Measurements from ENCODE around the gene NFE2.
A peak's percentile ranks its signal among the peaks of the same experiment; 100 is the strongest.
"Not testable (repeated sequence)": the region's sequence is repeated elsewhere in the genome, so short reads cannot be mapped to it uniquely, and the experiment has no call there.

The NFE2 gene

DNA sequence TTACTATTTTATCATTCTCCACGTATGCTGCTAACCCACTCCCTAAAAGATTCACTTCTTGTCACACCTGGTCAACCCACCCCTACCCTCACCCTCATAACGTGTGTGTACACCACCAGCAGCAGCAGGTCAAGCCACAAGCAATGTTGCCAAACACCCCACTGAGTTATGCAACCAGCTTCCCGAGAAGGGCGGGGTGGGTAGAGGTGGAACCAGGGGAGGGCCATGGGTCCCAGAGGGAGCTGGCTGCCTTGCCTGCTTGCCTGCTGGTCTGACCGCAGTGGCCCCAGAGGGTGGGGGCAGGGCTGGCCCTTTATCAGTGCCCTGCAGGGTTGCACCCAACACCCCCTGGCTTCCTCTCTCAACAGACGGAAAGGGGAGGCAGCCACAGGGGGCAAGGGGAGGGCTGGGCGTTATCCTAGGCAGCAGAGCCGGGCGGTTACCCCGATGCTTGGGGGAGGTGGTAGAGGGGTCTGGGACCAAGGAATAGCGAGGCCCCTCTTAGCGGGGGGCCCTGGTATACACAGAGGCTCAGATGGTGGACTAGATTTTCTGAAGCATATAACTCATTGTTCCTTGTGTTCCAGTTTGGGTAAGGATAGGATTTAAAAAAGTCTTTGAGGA is 3.5 kb upstream of the NFE2 start:
- DNase-seq, result peak; percentile 100

DNA sequence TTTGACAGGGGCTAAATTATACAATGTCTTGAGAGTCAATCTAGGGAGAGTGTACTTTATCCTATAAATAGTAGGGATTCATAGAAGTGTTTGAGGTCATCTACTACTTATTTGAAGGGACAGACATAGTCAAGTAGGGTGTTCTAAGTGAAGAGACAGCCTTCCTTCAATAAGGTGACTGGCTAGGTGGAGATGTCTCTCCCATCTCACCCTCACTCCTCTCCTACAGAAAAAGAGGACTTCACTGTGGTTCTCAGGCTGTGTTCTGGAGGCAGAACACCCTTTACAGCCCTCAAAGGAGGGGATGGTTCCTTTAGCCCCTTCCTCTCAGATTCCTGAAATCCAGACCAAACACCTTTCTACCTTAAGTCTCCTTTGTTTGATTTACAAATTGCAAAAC is 2.8 kb upstream of the NFE2 start:
- DNase-seq, result peak; percentile 30

DNA sequence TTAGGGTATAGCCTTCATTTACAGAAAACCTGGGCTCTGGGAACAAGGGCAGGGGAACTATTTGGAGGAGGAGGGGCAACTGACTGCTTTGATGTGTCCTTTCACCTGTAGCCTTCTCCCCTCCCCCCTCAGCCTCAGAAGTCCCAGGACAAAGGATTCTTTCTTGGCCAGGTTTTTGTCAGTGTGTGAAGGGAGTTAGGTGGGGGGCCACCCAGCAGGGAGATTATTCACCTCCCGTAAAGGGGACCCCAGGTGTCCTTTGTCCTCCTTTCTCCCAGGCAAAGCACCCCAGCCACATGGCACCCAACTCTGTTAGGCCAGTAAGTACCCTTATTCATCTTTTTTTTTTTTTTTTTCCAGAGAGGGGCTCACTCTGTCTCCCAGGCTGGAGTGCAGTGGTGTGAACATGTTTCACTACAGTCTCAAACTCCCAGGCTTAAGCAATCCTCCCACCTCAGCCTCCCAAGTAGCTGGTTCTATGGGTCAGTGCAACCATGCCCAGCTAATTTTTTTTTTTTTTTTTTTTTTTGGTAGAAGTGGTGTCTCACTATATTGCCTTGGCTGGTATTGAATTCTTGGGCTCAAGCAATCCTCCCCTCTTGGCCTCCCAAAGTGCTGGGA is 723 bp upstream of the NFE2 start:
- DNase-seq, result peak; percentile 44

DNA sequence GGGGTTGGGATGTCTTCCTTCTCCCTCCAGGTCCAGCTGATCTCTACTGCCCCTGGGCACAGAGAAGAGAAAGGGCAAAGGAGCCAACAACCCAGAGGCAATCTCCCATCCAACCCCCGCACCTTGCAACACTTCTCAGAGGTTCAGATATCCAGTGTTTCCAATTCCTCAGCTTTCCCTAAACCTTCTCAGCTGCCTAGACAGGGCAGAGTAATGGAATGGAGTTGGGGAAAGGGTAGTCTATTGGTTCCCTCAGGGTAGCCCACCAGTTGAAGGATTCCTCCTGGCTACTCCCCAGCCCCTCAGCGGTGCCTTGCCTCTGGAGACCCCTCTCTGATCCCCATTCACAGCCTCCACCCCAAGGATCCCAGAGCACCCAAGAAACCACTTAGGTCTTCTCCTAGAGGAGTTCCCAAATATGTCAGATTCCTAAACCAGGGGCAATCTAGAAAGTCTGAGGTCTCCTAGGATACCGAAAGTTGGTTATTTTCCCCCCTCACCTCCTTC is 537 bp downstream of the NFE2 start:
- peak; percentile 49 for DNase-seq

DNA sequence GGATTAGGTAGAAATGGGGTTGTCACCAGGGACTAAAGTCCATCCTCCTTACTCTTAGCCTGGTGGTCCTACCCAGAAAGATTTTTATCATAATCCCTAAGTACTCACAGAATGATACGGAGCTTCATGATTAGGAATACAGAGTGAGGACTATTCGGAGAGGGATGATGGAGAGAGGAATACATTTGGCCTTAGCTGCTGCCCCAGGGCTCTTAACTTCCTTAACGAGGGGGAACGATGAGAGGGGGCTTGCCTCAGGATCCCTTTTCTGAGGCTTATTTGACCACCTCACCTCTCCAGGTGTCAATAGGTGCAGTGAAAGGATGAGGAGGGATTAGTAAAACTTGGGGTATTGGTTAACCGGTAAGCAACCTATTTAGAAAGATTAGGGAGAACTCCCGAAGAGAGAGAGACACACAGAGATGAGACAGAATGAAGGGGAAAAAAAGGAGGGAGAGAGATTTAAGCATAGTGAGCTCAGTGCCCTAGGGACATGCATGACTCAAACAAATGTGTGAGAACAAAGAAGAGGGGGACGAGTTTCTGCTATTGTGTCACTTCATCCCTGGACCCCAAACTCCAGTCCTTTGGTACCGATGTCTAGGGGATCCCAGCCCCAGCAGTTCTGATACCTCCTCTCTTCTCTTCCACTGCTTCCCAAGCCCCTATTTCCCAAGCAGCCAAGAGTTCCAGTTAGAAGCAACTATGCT is 1.1 kb downstream of the NFE2 start:
- DNase-seq, result peak; percentile 24

DNA sequence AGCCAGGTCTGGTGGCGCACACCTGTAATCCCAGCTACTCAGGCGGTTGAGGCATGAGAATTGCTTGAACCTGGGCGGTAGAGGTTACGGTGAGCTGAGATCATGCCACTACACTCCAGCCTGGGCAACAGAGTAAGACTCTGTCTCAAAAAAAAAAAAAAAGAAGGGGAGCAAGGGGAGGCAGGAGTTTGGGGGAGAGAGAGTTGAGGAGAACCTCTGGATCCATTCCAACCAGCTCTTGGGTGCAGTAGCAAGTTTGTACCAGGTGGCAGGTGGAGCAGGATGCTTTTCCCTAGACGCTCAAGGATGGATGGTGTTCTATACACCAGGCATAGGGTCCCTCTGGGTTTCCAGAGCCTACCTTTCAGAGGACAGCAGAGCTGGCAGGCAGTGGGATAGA is 1.9 kb downstream of the NFE2 start:
- DNase-seq, result peak; percentile 75

DNA sequence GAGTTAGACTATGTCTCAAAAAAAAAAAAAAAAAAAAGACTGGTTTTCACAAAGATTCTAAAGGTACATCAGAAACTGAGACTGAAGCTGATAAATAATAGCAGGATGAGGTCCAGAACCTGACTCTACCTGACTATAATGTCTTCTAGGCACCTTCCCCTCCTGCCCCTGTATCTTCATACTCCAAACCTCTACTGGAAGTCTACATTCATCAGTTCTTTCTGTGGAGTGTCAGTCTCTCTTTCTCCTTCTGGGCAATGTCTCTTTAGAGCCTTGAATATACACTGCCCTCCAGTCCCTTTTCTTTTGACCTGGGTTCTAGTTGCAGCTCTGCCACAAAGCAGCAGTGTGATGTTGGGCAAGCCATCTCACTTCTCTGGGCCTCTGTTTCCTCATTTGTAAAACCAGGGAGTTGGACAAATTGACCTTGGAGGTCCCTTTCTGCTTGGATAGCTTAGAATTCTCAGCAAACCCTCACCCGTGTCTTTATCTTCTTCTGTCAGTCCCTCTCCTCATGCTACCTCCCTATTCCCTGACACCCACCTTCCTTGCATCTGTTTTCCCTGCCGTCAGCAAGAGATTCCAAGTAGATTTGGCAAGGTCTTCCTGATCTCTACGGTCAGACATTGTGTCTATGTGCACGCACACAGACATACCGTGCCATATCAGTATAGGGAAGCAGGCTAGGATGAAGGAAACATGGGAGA is 4.3 kb downstream of the NFE2 start:
- peak; percentile 56 for DNase-seq

DNA sequence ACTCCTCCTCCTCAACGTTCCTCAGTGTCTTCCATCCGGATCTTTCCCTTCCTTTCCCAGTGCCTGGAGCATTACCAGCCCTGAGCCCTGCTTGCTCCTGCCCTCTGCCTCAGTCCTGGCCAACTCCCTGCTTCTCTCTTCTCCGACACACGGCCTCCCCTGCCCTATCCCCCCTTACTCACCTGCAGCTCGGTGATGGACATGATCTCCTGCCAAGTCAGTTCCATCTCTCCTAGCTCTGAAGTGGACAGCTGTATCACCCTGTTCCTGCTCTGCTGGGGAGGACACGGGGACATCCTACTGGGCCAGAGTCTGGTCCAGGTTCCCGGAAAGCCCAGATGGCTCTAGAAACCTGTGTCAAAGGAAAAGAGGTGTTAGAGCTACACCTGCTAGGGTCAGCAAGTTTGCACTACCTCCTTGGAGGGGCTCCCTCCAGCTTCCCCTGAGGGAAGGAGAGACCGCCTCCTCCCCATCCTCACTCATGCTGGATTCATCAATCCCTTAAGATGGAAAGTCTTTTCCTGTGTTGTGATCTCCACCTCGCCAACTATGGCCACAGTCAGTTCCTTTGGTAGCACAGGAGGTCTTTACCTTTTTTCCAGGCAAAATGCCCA is 5.8 kb downstream of the NFE2 start:
- DNase-seq, result no peak

DNA sequence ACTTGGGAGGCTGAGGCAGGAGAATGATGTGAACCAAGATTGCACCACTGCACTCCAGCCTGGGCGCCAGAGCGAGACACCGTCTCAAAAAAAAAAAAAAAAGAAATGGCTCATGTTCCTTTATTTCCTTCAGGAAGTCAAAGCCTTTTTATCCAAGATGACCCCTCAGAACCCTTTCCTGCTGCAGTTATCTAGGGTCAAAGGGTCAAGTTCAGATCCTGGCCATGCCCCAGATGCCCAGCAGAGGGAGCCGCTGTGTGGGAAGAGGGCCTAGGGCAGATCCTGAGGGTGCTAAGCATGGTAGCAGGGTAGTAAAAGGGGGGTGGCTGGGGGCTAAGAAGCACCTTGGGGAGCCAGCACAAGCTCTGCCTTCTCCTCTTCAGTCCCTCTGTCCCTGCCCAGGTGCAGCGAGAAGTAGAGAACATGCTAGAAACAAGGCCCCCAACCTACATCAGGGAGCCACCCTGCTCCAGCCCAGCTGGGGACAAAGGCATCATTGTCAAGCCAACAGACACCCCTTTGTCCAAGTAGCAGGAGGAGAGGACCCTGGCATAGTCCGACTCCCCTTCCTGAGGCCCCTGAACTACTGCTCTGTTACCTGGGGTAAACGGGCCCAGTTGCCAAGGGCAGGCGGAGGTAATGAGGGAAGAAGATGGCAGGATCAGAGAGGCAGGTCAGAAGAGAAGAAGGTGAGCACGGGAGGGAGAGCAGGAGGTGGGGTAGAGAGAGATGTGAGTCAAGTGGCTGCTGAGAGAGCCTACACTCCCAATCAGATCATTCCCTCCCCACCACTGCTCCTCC is 6.5 kb downstream of the NFE2 start:
- DNase-seq, result peak; percentile 89

DNA sequence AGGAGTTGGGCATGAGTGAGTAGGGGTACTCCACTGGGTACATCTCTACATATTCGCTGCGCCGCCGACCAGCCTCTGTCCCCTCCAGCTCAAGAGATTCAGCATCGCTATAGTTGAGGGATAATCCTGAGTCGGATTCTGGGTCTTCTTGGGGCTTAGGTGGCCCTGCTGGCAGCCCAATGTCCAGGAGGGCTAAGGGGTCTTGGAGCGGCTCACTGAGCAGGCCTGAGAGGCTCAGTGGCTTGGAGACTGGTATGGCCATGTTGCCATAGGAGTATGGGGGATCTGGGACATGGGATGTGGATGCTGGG is 7.9 kb downstream of the NFE2 start:
- DNase-seq, result no peak

DNA sequence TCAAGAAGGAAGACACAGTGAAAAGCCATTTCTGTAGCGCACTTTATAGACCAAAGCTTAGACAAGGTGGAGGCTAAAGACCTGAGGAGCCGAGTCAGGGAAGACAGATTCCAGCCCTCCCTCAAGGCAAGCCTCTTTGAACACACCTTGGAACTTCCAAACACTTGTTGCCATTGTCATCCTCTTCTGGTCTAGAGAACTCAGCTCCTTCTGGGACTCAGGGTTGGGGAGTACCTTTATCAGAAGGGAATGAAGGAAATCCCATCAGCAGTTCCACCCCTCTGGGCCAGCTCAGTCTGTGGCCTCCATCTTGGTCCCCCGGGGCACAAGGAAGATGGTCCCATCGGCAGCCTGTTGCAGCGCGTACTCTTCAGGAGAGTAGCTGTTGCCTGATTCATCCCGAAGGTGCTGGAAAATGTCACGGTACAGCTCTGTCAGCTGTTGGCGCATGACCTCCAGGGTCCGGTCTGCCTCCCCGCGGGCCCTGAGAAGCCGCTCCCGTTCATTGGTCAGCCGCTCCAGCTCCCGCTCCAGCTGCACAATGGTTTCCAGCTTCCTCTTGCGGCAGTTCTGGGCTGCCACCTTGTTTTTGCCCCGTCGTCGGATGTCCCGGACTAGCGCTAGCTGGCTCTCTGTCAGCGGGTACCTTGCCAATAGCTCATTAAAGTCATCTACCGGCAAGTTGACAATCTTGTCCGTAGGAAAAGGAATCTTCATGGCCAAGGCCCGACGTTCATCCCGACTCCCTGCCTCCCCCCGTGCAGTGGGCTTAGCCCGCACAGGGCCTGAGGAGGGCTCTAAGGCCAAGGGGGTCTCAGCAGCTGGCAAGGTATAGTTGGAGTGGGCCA is 8.5 kb downstream of the NFE2 start:
- no peak for DNase-seq

DNA sequence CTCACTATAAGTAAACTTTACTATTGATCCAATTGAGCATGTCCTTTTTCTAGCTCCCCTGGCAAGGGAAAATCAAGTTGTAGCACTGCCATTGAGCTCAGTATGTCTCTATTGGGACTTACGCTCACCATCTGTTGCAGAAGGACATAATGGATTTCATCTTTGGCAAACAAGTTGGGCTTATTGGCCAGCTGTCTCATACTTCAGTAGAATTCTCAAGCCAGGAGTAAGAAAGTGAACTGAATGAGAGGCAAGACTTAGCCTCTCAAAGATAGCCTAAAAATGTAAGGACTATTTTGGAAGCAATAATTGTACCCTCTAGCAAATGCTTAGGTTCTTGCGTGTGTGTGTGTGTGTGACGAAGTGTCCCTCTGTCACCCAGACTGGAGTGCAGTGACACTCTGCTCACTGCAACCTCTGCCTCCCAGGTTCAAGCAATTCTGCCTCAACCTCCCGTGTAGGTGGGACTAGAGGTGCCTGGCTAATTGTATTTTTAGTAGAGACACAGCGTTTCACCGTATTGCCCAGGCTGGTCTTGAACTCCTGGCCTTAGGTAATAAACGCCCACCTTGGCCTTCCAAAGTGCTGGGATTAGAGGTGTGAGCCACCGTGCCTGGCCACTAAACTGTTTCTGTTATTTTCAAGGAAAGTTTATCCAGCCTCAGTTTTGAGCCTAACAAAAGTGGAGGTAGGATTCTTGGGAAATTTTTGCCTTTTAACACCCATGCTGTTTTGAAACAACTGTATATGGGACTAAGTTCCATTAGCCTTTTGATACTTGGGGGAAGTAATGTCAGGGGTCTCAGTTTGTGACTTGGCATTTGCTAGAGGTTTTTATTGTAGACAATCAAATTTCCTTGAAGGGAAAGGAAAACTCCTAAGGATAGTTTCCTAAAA is 13.3 kb downstream of the NFE2 start:
- peak; percentile 60 for DNase-seq

DNA sequence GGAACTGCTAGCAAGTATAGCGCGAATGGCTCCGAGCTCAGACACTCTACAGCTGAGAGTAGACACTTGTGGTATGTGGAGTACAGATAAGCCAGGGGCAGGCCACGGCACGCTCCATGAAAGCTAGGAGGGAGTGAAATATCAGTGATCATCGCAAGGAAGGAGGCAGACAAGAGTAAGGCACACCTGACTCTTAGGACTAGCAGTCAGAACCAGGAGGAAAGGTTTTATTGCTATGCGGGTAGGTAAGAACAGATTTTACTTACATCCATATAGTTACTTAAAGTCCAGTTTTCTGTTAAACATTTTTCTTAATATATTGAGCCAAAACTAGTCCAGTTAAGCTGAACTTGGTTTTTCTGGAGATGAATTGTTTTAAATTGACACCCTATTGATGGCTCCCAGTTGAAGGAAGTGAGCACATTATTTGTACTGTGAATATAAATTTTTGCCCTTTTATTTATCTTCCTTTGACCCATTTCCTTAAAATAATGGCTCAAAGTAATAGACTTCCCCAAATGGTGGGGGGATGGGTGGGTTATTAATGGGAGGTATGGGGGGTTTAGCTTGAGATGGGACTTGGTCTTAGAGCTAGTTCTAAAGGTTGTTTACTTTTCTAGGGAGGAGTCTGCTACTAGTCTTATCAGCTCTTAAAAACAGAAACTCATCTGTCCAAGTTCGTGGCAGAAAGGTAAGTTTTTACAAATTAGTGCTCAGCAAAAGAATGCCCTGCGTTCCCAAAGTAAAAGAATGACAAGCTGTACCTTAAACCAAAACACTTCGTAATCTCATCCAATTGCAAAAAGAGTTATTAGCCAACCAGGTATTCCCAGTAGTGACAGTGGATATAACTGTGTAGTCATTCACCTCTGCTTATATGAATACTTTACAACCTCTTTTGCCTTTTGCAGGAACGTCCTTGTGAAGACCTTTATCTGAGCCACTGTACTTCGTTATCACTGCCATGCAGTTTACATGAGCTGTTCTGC is 14.5 kb downstream of the NFE2 start:
- peak; percentile 87 for DNase-seq

DNA sequence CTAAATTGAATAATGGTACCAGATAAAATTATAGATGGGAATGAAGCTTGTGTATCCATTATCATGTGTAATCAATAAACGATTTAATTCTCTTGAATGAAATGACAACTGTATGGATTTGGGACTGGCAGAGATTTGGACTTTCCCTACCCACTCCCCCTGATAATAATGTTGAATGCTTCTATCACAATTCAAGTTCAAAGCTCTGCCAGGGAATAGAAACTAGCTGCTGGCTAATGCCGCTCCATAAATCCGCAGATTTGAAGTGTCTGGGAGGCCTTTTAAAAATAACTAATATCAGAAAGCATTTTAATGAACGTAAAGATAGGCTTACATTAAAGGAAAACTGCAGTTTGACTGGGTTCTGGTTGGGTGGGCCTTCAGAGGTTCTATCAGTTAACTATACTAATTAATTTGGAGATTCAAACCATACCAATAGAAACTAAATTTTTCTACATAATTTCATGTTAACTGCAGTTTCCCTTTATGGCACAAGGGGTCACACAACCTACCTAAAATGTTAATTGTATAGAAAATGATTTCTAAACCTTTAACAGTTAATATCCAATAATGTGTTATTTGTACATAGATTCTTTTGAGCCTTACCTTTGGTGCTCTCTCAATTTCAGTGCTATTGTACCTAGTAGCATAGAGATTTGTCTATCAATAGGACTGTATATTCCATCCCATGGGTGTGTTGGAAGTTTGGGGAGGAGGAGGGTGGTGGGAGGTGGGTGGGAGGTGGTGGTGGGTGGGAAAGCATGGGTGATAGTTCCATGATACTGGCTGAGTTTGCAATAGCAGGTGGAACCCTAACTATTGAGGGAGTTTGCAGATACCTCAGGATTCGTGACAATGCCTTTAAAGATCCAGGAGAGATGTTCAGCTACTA is 15.4 kb downstream of the NFE2 start:
- peak; percentile 60 for DNase-seq

DNA sequence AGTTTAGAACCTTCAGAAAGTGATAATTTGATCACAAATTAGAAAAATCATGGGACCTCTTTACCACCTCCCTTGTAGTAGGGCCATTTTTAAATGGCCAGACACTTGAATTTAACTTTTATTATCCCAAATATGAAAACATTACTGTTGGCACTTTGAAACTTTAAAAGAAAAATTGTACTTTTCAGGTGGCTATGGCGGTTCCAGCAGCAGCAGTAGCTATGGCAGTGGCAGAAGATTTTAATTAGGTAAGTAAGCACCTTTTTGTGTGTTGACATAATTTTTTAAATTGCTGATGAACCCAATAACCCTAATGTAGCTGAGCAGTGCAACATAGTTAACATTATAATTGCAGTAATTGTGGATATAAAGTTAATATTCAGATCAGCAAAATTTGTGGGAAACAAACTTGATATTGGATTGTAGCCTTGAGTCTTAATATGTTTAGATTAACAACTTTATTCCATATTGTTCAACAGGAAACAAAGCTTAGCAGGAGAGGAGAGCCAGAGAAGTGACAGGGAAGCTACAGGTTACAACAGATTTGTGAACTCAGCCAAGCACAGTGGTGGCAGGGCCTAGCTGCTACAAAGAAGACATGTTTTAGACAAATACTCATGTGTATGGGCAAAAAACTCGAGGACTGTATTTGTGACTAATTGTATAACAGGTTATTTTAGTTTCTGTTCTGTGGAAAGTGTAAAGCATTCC is 16.6 kb downstream of the NFE2 start:
- DNase-seq, result not testable (repeated sequence)

DNA sequence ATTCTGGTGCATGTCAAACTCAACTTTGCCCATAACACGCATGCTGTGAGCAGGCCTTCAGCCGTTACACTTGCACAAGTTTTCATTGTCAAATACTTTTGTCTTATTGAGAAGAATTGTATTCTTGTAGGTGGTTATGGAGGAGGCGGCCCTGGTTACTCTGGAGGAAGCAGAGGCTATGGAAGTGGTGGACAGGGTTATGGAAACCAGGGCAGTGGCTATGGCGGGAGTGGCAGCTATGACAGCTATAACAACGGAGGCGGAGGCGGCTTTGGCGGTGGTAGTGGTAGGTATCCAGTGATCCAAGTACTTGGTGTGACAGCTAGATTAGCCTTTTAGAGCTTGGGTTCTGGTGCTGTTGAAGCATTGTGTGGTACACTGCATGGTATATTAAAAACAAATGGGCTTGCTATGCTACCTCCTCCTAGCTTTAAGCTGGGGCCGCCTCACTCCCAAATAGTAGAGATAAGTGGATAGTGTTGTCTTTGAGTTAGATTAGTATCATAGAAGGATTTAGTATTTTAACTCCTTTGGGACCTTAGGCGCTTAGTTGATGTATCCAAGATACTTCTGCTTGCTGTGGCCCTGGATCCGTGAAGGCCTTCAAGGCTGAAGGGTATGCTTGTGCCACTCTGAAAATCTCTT is 17.7 kb downstream of the NFE2 start:
- peak; percentile 58 for DNase-seq

DNA sequence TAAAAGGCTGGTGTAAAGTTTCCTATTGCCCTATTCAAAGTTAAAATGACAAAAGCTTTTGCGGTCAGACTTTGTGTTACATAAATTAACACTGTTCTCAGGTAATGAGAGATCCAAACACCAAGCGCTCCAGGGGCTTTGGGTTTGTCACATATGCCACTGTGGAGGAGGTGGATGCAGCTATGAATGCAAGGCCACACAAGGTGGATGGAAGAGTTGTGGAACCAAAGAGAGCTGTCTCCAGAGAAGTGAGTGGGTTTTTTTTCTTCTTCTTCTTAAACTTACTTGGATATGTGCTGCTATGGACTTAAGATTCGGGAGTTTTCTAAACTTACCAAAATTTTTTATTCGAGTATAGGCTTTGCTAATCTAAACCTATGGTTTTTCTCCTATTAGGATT is 19.1 kb downstream of the NFE2 start:
- DNase-seq, result not testable (repeated sequence)
